ENCODE measurements around the gene CLSTN1.

GRCh38 chr1:9778905-9779304 lies 44.9 kb downstream of the CLSTN1 start:
- TF ChIP-seq MAFK (conservative IDR thresholded peaks at IDR 0.05 in 1 of 2, IDR thresholded peaks at IDR 0.05 in 1 of 2; ENCODE audit: low read length in 2 of 2) (no peak), POLR2AphosphoS5 (IDR thresholded peaks at IDR 0.05; ENCODE audit: low read depth, low read length) (no peak), SETDB1 (CRISPR knock-in tag; IDR thresholded peaks at IDR 0.05; ENCODE audit: borderline replicate concordance) (no peak), ETV5 (CRISPR knock-in tag; IDR thresholded peaks at IDR 0.05; ENCODE audit: borderline replicate concordance) (no peak), PITX1 (CRISPR knock-in tag; IDR thresholded peaks at IDR 0.05) (no peak)

Data from HepG2 (cell line).